WTC11 (cell line): ENCODE data around the gene TEKT2. TPM values are rescaled to one million over a fixed set of nuclear protein-coding genes. Genes with fewer than 3 reads are reported as not detected.
A peak's percentile ranks its signal among the peaks of the same experiment; 100 is the strongest.

Experiments used
- ATAC-seq: fragments of 200-7000 bp; cut with Tn5 transposase; 2 replicates; pipeline ENCODE4 v1.10.0; 2021; ENCODE audit warnings: mild to moderate bottlenecking, moderate library complexity
- CTCF ChIA-PET: fragments of 300-600 bp; sonication (Branson Sonifier 250); formaldehyde crosslinking; loops from one replicate; lab custom pipeline; 2021; ENCODE audit warnings: antibody characterized with exemption; lab: Charles Lee
- POLR2A ChIA-PET: fragments of 350-600 bp; sonication (Branson Sonifier 250); formaldehyde crosslinking; loops from one replicate; lab custom pipeline; 2021; ENCODE audit warnings: antibody characterized with exemption; lab: Charles Lee
- DNase-seq: peaks from one replicate; pipeline ENCODE4 v3.0.0; 2021; ENCODE audit warnings: low spot score
- H3K27ac Mint-ChIP-seq: 2 replicates; pipeline ENCODE4 v1.8.0; 2021; ENCODE audit warnings: mixed read lengths
- H3K27me3 Mint-ChIP-seq: 2 replicates; pipeline ENCODE4 v1.8.0; 2021; ENCODE audit warnings: low read depth, mild to moderate bottlenecking, moderate library complexity, mixed read lengths
- H3K36me3 Mint-ChIP-seq: 2 replicates; pipeline ENCODE4 v1.8.0; 2021; ENCODE audit warnings: mixed read lengths
- H3K4me1 Mint-ChIP-seq: 2 replicates; pipeline ENCODE4 v1.8.0; 2022; ENCODE audit warnings: mixed read lengths
- H3K4me3 Mint-ChIP-seq: 2 replicates; pipeline ENCODE4 v1.8.0; 2021; ENCODE audit warnings: mild to moderate bottlenecking, moderate library complexity, mixed read lengths
- H3K9me3 Mint-ChIP-seq: 2 replicates; pipeline ENCODE4 v1.8.0; 2021; ENCODE audit warnings: mixed read lengths
- CBFB ChIP-seq: sonication (generic); formaldehyde crosslinking; IDR thresholded peaks from 2 replicates; pipeline ENCODE4 v1.8.1; 2022; ENCODE audit warnings: mild to moderate bottlenecking, low read depth, missing genetic modification reagents
- ELF4 ChIP-seq: sonication (generic); formaldehyde crosslinking; IDR thresholded peaks from 2 replicates; pipeline ENCODE4 v1.8.1; 2022; ENCODE audit warnings: low read depth, mild to moderate bottlenecking, moderate library complexity, missing genetic modification reagents
- ETV6 ChIP-seq: sonication (generic); formaldehyde crosslinking; IDR thresholded peaks from 2 replicates; pipeline ENCODE4 v1.8.1; 2022; ENCODE audit warnings: mild to moderate bottlenecking, missing genetic modification reagents
- IRF2 ChIP-seq: sonication (generic); formaldehyde crosslinking; IDR thresholded peaks from 2 replicates; pipeline ENCODE4 v1.8.0; 2022; ENCODE audit warnings: low read depth, missing genetic modification reagents, borderline replicate concordance
- JUN ChIP-seq: sonication (generic); formaldehyde crosslinking; IDR thresholded peaks from 2 replicates; pipeline ENCODE4 v1.8.0; 2023; ENCODE audit warnings: mild to moderate bottlenecking, missing genetic modification reagents
- MYBL2 ChIP-seq: sonication (generic); formaldehyde crosslinking; IDR thresholded peaks from 2 replicates; pipeline ENCODE4 v1.8.1; 2023; ENCODE audit warnings: mild to moderate bottlenecking, moderate library complexity, missing genetic modification reagents
- NFATC4 ChIP-seq: fragments of 250-450 bp; sonication (Bioruptor Pico); IDR thresholded peaks from 2 replicates; pipeline ENCODE4 v1.9.0; 2021; ENCODE audit warnings: mild to moderate bottlenecking
- NR1H2 ChIP-seq: sonication (generic); formaldehyde crosslinking; IDR thresholded peaks from 2 replicates; pipeline ENCODE4 v1.9.0; 2021; ENCODE audit warnings: mild to moderate bottlenecking, moderate library complexity, missing genetic modification reagents
- NR3C1 ChIP-seq: sonication (generic); formaldehyde crosslinking; conservative IDR thresholded peaks from 2 replicates; pipeline ENCODE4 v1.8.1; 2023; ENCODE audit warnings: low read depth, mild to moderate bottlenecking, missing genetic modification reagents
- RELA ChIP-seq: sonication (generic); formaldehyde crosslinking; IDR thresholded peaks from 2 replicates; pipeline ENCODE4 v1.8.1; 2022; ENCODE audit warnings: missing genetic modification reagents, mild to moderate bottlenecking, borderline replicate concordance
- SMAD3 ChIP-seq: sonication (generic); formaldehyde crosslinking; IDR thresholded peaks from 2 replicates; pipeline ENCODE4 v1.8.0; 2022; ENCODE audit warnings: missing genetic modification reagents, mild to moderate bottlenecking, borderline replicate concordance
- ZNF121 ChIP-seq: sonication (generic); formaldehyde crosslinking; IDR thresholded peaks from 2 replicates; pipeline ENCODE4 v1.8.0; 2023; ENCODE audit warnings: missing genetic modification reagents
- ZNF232 ChIP-seq: sonication (generic); formaldehyde crosslinking; IDR thresholded peaks from 2 replicates; pipeline ENCODE4 v1.8.0; 2022; ENCODE audit warnings: mild to moderate bottlenecking, missing genetic modification reagents
- ZNF416 ChIP-seq: fragments of 250-450 bp; sonication (Bioruptor Pico); IDR thresholded peaks from 2 replicates; pipeline ENCODE4 v1.9.0; 2021; ENCODE audit warnings: mild to moderate bottlenecking, inconsistent platforms
- ZNF423 ChIP-seq: fragments of 250-450 bp; sonication (Bioruptor Pico); IDR thresholded peaks from 2 replicates; pipeline ENCODE4 v2.1.2; 2022; ENCODE audit warnings: mild to moderate bottlenecking, moderate library complexity
- total RNA-seq: library from RNA; stranded (reverse); gene quantifications from 3 replicates; pipeline ENCODE4 v1.2.3, GENCODE V29; 2021
- TF ChIP-seq, protein P1 (sequence below): sonication (generic); formaldehyde crosslinking; IDR thresholded peaks from 2 replicates; pipeline ENCODE4 v1.8.1; 2022; ENCODE audit warnings: mild to moderate bottlenecking, moderate library complexity, missing genetic modification reagents
- TF ChIP-seq, protein P2 (sequence below): fragments of 200-600 bp; IDR thresholded peaks from 2 replicates; pipeline ENCODE4 v1.8.0; 2022; ENCODE audit warnings: antibody characterized with exemption
- TF ChIP-seq, protein P3 (sequence below): sonication (generic); formaldehyde crosslinking; IDR thresholded peaks from 2 replicates; pipeline ENCODE4 v1.8.1; 2023; ENCODE audit warnings: mild to moderate bottlenecking, missing genetic modification reagents, borderline replicate concordance
- TF ChIP-seq, protein P4 (sequence below): sonication (generic); formaldehyde crosslinking; IDR thresholded peaks from 2 replicates; pipeline ENCODE4 v1.8.1; 2023; ENCODE audit warnings: mild to moderate bottlenecking, missing genetic modification reagents
- TF ChIP-seq, protein P5 (sequence below): fragments of 250-450 bp; sonication (Bioruptor Pico); IDR thresholded peaks from 2 replicates; pipeline ENCODE4 v1.9.0; 2021; ENCODE audit warnings: mild to moderate bottlenecking, borderline replicate concordance

The TEKT2 gene
- total RNA-seq, 1 experiment from 2014 or later: 1.9 TPM

DNA sequence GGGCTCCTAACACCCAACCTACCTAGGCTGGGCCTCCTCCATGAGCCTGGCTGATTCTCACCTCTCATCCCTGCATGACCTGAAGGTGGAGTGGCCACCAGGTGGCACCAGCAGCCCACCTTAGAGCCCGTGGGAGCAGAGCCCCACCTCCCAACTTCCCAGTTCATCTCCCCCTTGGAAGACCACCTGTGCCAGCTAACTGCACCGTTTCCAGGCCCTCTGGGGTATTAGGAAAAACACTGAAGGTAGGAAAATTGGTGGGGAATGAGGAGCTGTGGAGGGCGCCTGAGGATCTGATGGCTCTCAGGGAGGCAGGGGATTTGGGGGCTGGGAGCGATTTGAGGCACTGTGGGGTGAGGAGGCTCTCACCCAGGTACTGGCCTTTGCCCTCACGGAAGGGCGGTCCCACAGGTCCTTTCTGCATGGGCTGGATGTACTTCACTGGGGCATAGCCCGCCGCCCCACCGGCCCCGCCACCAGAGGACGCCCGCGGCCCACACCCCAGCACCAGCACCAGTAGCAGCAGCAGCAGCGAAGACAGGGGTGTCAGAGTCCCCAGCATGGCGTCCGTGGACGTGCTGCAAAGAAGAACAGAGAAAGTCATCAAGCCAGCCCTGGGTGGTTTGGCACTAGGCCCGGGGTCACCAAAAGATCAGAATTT lies 15.9 kb downstream of the TEKT2 start:
- POLR2A ChIA-PET: interaction anchor here (0.7 kb wide), 1 partner anchor 49 kb away, joined by 4 read pairs; the partner anchor contains the start of gene TRAPPC3
- Mint-ChIP-seq H3K36me3 (no peaks in the 10 kb centered on the region), H3K9me3 (no peaks in the 10 kb centered on the region), H3K4me1 (peaks cover 16% of the 10 kb centered on the region), H3K27ac (no peak overlapping the region)
- ATAC-seq: peak; percentile 76
- TF ChIP-seq, protein P1, sequence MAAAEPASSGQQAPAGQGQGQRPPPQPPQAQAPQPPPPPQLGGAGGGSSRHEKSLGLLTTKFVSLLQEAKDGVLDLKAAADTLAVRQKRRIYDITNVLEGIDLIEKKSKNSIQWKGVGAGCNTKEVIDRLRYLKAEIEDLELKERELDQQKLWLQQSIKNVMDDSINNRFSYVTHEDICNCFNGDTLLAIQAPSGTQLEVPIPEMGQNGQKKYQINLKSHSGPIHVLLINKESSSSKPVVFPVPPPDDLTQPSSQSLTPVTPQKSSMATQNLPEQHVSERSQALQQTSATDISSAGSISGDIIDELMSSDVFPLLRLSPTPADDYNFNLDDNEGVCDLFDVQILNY (CRISPR knock-in tag): no peak
- TF ChIP-seq NFATC4 (CRISPR knock-in tag) (no peak), JUN (CRISPR knock-in tag) (no peak), ZNF423 (CRISPR knock-in tag) (0 out of 2 replicates have a peak, but pooled peaks have one; percentile 5), ETV6 (CRISPR knock-in tag) (no peak), IRF2 (no peak), RELA (CRISPR knock-in tag) (no peak), SMAD3 (no peak), ELF4 (CRISPR knock-in tag) (no peak)
- TF ChIP-seq, protein P2, sequence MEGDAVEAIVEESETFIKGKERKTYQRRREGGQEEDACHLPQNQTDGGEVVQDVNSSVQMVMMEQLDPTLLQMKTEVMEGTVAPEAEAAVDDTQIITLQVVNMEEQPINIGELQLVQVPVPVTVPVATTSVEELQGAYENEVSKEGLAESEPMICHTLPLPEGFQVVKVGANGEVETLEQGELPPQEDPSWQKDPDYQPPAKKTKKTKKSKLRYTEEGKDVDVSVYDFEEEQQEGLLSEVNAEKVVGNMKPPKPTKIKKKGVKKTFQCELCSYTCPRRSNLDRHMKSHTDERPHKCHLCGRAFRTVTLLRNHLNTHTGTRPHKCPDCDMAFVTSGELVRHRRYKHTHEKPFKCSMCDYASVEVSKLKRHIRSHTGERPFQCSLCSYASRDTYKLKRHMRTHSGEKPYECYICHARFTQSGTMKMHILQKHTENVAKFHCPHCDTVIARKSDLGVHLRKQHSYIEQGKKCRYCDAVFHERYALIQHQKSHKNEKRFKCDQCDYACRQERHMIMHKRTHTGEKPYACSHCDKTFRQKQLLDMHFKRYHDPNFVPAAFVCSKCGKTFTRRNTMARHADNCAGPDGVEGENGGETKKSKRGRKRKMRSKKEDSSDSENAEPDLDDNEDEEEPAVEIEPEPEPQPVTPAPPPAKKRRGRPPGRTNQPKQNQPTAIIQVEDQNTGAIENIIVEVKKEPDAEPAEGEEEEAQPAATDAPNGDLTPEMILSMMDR: peak; percentile 76
- TF ChIP-seq, protein P3, sequence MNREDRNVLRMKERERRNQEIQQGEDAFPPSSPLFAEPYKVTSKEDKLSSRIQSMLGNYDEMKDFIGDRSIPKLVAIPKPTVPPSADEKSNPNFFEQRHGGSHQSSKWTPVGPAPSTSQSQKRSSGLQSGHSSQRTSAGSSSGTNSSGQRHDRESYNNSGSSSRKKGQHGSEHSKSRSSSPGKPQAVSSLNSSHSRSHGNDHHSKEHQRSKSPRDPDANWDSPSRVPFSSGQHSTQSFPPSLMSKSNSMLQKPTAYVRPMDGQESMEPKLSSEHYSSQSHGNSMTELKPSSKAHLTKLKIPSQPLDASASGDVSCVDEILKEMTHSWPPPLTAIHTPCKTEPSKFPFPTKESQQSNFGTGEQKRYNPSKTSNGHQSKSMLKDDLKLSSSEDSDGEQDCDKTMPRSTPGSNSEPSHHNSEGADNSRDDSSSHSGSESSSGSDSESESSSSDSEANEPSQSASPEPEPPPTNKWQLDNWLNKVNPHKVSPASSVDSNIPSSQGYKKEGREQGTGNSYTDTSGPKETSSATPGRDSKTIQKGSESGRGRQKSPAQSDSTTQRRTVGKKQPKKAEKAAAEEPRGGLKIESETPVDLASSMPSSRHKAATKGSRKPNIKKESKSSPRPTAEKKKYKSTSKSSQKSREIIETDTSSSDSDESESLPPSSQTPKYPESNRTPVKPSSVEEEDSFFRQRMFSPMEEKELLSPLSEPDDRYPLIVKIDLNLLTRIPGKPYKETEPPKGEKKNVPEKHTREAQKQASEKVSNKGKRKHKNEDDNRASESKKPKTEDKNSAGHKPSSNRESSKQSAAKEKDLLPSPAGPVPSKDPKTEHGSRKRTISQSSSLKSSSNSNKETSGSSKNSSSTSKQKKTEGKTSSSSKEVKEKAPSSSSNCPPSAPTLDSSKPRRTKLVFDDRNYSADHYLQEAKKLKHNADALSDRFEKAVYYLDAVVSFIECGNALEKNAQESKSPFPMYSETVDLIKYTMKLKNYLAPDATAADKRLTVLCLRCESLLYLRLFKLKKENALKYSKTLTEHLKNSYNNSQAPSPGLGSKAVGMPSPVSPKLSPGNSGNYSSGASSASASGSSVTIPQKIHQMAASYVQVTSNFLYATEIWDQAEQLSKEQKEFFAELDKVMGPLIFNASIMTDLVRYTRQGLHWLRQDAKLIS: no peak
- TF ChIP-seq, protein P4, sequence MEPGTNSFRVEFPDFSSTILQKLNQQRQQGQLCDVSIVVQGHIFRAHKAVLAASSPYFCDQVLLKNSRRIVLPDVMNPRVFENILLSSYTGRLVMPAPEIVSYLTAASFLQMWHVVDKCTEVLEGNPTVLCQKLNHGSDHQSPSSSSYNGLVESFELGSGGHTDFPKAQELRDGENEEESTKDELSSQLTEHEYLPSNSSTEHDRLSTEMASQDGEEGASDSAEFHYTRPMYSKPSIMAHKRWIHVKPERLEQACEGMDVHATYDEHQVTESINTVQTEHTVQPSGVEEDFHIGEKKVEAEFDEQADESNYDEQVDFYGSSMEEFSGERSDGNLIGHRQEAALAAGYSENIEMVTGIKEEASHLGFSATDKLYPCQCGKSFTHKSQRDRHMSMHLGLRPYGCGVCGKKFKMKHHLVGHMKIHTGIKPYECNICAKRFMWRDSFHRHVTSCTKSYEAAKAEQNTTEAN (CRISPR knock-in tag): no peak
- TF ChIP-seq, all 79 proteins: peak for 2
- Mint-ChIP-seq H3K4me3 (no peak overlapping the region), H3K27me3 (no peaks in the 10 kb centered on the region)
- CTCF ChIA-PET: interaction anchor here (0.6 to 6.2 kb wide), 12 partner anchors 11 to 103 kb away, joined by 3 to 89 read pairs (median 6); partner anchors contain the start of genes MAP7D1 and TRAPPC3
- peak; percentile 92 for DNase-seq

DNA sequence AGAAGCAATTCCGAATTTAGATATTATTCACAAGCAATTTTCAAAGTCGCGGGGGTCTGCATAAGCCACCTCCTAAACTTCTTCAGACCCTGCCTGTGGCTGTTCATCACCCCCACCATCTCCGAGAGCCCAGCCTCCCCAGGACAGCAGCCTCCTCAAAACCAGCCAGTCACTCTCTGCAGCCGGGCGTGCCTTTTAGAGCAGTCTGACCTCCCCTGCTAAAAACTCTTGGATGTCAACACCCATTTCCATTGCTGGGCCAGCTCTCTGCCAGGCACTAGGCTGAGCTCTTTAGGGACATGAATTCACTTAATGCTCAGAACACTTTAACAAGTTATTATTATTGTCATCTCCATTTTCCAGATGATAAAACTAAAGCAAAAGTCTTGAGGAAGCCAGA lies 16.5 kb downstream of the TEKT2 start:
- TF ChIP-seq, protein P5, sequence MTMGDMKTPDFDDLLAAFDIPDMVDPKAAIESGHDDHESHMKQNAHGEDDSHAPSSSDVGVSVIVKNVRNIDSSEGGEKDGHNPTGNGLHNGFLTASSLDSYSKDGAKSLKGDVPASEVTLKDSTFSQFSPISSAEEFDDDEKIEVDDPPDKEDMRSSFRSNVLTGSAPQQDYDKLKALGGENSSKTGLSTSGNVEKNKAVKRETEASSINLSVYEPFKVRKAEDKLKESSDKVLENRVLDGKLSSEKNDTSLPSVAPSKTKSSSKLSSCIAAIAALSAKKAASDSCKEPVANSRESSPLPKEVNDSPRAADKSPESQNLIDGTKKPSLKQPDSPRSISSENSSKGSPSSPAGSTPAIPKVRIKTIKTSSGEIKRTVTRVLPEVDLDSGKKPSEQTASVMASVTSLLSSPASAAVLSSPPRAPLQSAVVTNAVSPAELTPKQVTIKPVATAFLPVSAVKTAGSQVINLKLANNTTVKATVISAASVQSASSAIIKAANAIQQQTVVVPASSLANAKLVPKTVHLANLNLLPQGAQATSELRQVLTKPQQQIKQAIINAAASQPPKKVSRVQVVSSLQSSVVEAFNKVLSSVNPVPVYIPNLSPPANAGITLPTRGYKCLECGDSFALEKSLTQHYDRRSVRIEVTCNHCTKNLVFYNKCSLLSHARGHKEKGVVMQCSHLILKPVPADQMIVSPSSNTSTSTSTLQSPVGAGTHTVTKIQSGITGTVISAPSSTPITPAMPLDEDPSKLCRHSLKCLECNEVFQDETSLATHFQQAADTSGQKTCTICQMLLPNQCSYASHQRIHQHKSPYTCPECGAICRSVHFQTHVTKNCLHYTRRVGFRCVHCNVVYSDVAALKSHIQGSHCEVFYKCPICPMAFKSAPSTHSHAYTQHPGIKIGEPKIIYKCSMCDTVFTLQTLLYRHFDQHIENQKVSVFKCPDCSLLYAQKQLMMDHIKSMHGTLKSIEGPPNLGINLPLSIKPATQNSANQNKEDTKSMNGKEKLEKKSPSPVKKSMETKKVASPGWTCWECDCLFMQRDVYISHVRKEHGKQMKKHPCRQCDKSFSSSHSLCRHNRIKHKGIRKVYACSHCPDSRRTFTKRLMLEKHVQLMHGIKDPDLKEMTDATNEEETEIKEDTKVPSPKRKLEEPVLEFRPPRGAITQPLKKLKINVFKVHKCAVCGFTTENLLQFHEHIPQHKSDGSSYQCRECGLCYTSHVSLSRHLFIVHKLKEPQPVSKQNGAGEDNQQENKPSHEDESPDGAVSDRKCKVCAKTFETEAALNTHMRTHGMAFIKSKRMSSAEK: no peak
- TF ChIP-seq CBFB (no peak), ZNF121 (CRISPR knock-in tag) (no peak), NR3C1 (no peak), ZNF232 (CRISPR knock-in tag) (no peak), MYBL2 (CRISPR knock-in tag) (no peak), ZNF416 (CRISPR knock-in tag) (no peak), NR1H2 (CRISPR knock-in tag) (no peak)
- TF ChIP-seq, all 79 proteins: peak for 0
- DNase-seq: no peak
- no peaks in the 10 kb centered on the region for H3K27me3 Mint-ChIP-seq
- ChIA-PET POLR2A (interaction anchor here (0.7 kb wide), 1 partner anchor 49 kb away, joined by 4 read pairs; the partner anchor contains the start of gene TRAPPC3), CTCF (interaction anchor here (0.9 to 6.2 kb wide), 8 partner anchors 10 to 88 kb away, joined by 3 to 89 read pairs (median 6); partner anchors contain the start of genes MAP7D1 and TRAPPC3)
- no peaks in the 10 kb centered on the region for H3K36me3 Mint-ChIP-seq
- no peak for ATAC-seq
- H3K27ac Mint-ChIP-seq: no peak overlapping the region
- H3K9me3 Mint-ChIP-seq: no peaks in the 10 kb centered on the region
- H3K4me3 Mint-ChIP-seq: no peak overlapping the region
- peaks cover 16% of the 10 kb centered on the region for H3K4me1 Mint-ChIP-seq
